H1 (cell line): ENCODE results near the gene EPB41L2. TPM values are rescaled to one million over a fixed set of nuclear protein-coding genes. Genes with fewer than 3 reads are reported as not detected.

Experiments
- CTCF ChIA-PET: fragments of 300-600 bp; sonication (Branson Sonifier 250); formaldehyde crosslinking; loops from one replicate; lab custom pipeline; 2021; ENCODE audit not compliant: partially characterized antibody; lab: Charles Lee
- POLR2A ChIA-PET: fragments of 300-600 bp; sonication (Branson Sonifier 250); formaldehyde crosslinking; loops from one replicate; lab custom pipeline; 2021; ENCODE audit warnings: inconsistent platforms; ENCODE audit not compliant: partially characterized antibody; lab: Charles Lee
- DNase-seq, 2 experiments: peaks; one replicate each; pipeline versions ENCODE4 v3.0.0 to v3.0.0-alpha.2; 2010 to 2022; ENCODE audit warnings: low spot score in 2 of 2, low read depth in 1 of 2, mixed read lengths in 1 of 2
- FAIRE-seq: peaks from 2 replicates; lab custom pipeline; 2011; peaks lifted over from hg19 to GRCh38; lab: Jason Lieb, UNC
- H2AFZ ChIP-seq: 2 replicates; pipeline ENCODE4 v1.8.1; 2012; ENCODE audit warnings: low read length, inconsistent platforms
- H2AK5ac ChIP-seq: 2 replicates; pipeline ENCODE4 v1.6.1; 2013; ENCODE audit warnings: low read depth, low read length
- H2BK120ac ChIP-seq: replicated peaks from 2 replicates; pipeline ENCODE3; 2013; ENCODE audit warnings: low read depth, low read length, inconsistent platforms
- H2BK12ac ChIP-seq: 2 replicates; pipeline ENCODE4 v1.6.1; 2013; ENCODE audit warnings: low read depth, low read length
- H2BK15ac ChIP-seq: 2 replicates; pipeline ENCODE4 v1.6.1; 2013; ENCODE audit warnings: low read length
- H2BK20ac ChIP-seq: 2 replicates; pipeline ENCODE4 v1.6.1; 2013; ENCODE audit warnings: low read length
- H2BK5ac ChIP-seq: 2 replicates; pipeline ENCODE4 v1.6.1; 2013; ENCODE audit warnings: low read depth, low read length
- H3K14ac ChIP-seq: 2 replicates; pipeline ENCODE4 v1.6.1; 2013; ENCODE audit warnings: inconsistent platforms; ENCODE audit not compliant: insufficient read length
- H3K18ac ChIP-seq: 2 replicates; pipeline ENCODE4 v1.6.1; 2013; ENCODE audit warnings: low read length; ENCODE audit errors: extremely low read depth
- H3K23ac ChIP-seq: 2 replicates; pipeline ENCODE4 v1.6.1; 2013; ENCODE audit warnings: inconsistent platforms; ENCODE audit not compliant: insufficient read length
- H3K23me2 ChIP-seq: 2 replicates; pipeline ENCODE4 v1.6.1; 2013; ENCODE audit warnings: low read depth, low read length
- H3K27ac ChIP-seq: 2 replicates; pipeline ENCODE4 v1.6.1; 2011; ENCODE audit warnings: low read depth, low read length, inconsistent platforms
- H3K27me3 ChIP-seq, 4 experiments: replicated peaks in 1 of 4; 1 replicate in 1 of 4; 2 replicates in 3 of 4; pipeline versions ENCODE4 v1.6.1 to v1.8.1; 2011 to 2013; ENCODE audit warnings: low read length in 3 of 4, mild to moderate bottlenecking in 3 of 4, inconsistent platforms in 2 of 4, mixed read lengths in 2 of 4, moderate library complexity in 1 of 4; ENCODE audit not compliant: control insufficient read depth in 3 of 4, insufficient read depth in 3 of 4; ENCODE audit errors: extremely low read depth in 1 of 4
- H3K36me3 ChIP-seq, 4 experiments: 2 replicates each; pipeline versions ENCODE4 v1.6.1 to v1.8.1; 2011 to 2013; ENCODE audit warnings: mild to moderate bottlenecking in 4 of 4, low read length in 3 of 4, moderate library complexity in 2 of 4, control low read depth in 1 of 4, inconsistent platforms in 1 of 4; ENCODE audit not compliant: insufficient read depth in 4 of 4, control insufficient read depth in 2 of 4
- H3K4ac ChIP-seq: replicated peaks from 2 replicates; pipeline ENCODE3; 2013; ENCODE audit warnings: low read length, low read depth, mixed read lengths, inconsistent platforms; ENCODE audit not compliant: insufficient read length
- H3K4me1 ChIP-seq, 4 experiments: replicated peaks in 1 of 4; 1 replicate in 1 of 4; 2 replicates in 3 of 4; pipeline versions ENCODE4 v1.6.1 to v1.8.1; 2011 to 2013; ENCODE audit warnings: low read length in 3 of 4, inconsistent platforms in 2 of 4, mixed read lengths in 1 of 4; ENCODE audit not compliant: insufficient read depth in 4 of 4, control insufficient read depth in 3 of 4
- H3K4me2 ChIP-seq, 2 experiments: 2 replicates each; pipeline versions ENCODE4 v1.6.1 to v1.8.1; 2011 to 2013; ENCODE audit warnings: low read depth in 2 of 2, low read length in 2 of 2, control low read depth in 1 of 2, inconsistent platforms in 1 of 2, mild to moderate bottlenecking in 1 of 2; ENCODE audit not compliant: insufficient read depth in 1 of 2
- H3K4me3 ChIP-seq, 4 experiments: fragments of 200-600, 300-600 bp in 1 of 4; sonication (generic), shearing (Covaris generic), sonication (Bioruptor Twin) in 1 of 4; 2 replicates each; pipeline versions ENCODE4 v1.5.1 to v1.8.1; 2011 to 2016; ENCODE audit warnings: low read length in 4 of 4, low read depth in 3 of 4, control low read depth in 2 of 4, inconsistent platforms in 2 of 4, mild to moderate bottlenecking in 2 of 4, mixed read lengths in 1 of 4, moderate library complexity in 1 of 4; ENCODE audit not compliant: insufficient read depth in 2 of 4; ENCODE audit errors: extremely low read depth in 1 of 4
- H3K56ac ChIP-seq: replicated peaks from 2 replicates; pipeline ENCODE3; 2013; ENCODE audit warnings: low read depth, mild to moderate bottlenecking, mixed read lengths, low read length, inconsistent platforms; ENCODE audit not compliant: insufficient read length
- H3K79me1 ChIP-seq: 2 replicates; pipeline ENCODE4 v1.6.1; 2013; ENCODE audit warnings: low read depth, low read length, control low read depth
- H3K79me2 ChIP-seq, 2 experiments: 2 replicates each; pipeline versions ENCODE4 v1.6.1 to v1.8.1; 2012 to 2013; ENCODE audit warnings: low read length in 2 of 2, mild to moderate bottlenecking in 2 of 2, inconsistent platforms in 1 of 2; ENCODE audit not compliant: insufficient read depth in 2 of 2, control insufficient read depth in 1 of 2
- H3K9ac ChIP-seq, 4 experiments: replicated peaks in 1 of 4; 1 replicate in 1 of 4; 2 replicates in 3 of 4; pipeline versions ENCODE4 v1.6.1 to v1.8.1; 2011 to 2013; ENCODE audit warnings: low read depth in 3 of 4, low read length in 3 of 4, control low read depth in 2 of 4, mild to moderate bottlenecking in 2 of 4, moderate library complexity in 2 of 4, inconsistent platforms in 1 of 4; ENCODE audit errors: extremely low read depth in 1 of 4
- H3K9me3 ChIP-seq, 2 experiments: 2 replicates each; pipeline versions ENCODE4 v1.6.1 to v1.8.1; 2012 to 2013; ENCODE audit warnings: mild to moderate bottlenecking in 2 of 2, moderate library complexity in 2 of 2, control low read depth in 1 of 2, inconsistent platforms in 1 of 2, low read depth in 1 of 2, low read length in 1 of 2, mixed read lengths in 1 of 2; ENCODE audit not compliant: insufficient read depth in 2 of 2
- H4K20me1 ChIP-seq, 2 experiments: replicated peaks in 1 of 2; 2 replicates each; pipeline versions ENCODE3 to v1.8.1; 2011 to 2013; ENCODE audit warnings: inconsistent platforms in 2 of 2, low read length in 2 of 2, mild to moderate bottlenecking in 1 of 2; ENCODE audit not compliant: insufficient read depth in 2 of 2, control insufficient read depth in 1 of 2
- H4K5ac ChIP-seq: 2 replicates; pipeline ENCODE4 v1.6.1; 2013; ENCODE audit warnings: low read length, low read depth, mixed read lengths, inconsistent platforms; ENCODE audit not compliant: insufficient read length
- H4K8ac ChIP-seq: 2 replicates; pipeline ENCODE4 v1.8.0; 2013; ENCODE audit warnings: mild to moderate bottlenecking, moderate library complexity, low read length, inconsistent platforms; ENCODE audit not compliant: insufficient read depth; ENCODE audit errors: extremely low read depth
- H4K91ac ChIP-seq: replicated peaks from 2 replicates; pipeline ENCODE3; 2013; ENCODE audit warnings: low read length, mixed read lengths, inconsistent platforms; ENCODE audit not compliant: insufficient read length
- ATF3 ChIP-seq: IDR thresholded peaks from 2 replicates; pipeline ENCODE4 v1.6.1; 2011; ENCODE audit warnings: low read depth, mild to moderate bottlenecking, low read length; ENCODE audit not compliant: insufficient read depth
- CEBPB ChIP-seq: IDR thresholded peaks from 2 replicates; pipeline ENCODE4 v1.6.1; 2012; ENCODE audit warnings: low read depth, low read length
- CREB1 ChIP-seq: IDR thresholded peaks from 2 replicates; pipeline ENCODE4 v1.6.1; 2012; ENCODE audit warnings: inconsistent platforms
- EP300 ChIP-seq, 2 experiments: IDR thresholded peaks; 1 replicate in 1 of 2; 2 replicates in 1 of 2; pipeline ENCODE4 v1.6.1; 2011 to 2012; ENCODE audit warnings: low read depth in 2 of 2, low read length in 2 of 2, mild to moderate bottlenecking in 2 of 2, borderline replicate concordance in 1 of 2, inconsistent platforms in 1 of 2, moderate library complexity in 1 of 2
- GABPA ChIP-seq: IDR thresholded peaks from 2 replicates; pipeline ENCODE4 v1.6.1; 2011; ENCODE audit warnings: mild to moderate bottlenecking, low read length, moderate library complexity, borderline replicate concordance; ENCODE audit not compliant: insufficient read depth
- PHF8 ChIP-seq: fragments of 200-600 bp; sonication (generic); conservative IDR thresholded peaks from 2 replicates; pipeline ENCODE4 v1.7.1; 2012; ENCODE audit warnings: low read depth, mild to moderate bottlenecking, inconsistent platforms, low read length, moderate library complexity
- RBBP5 ChIP-seq: IDR thresholded peaks from 2 replicates; pipeline ENCODE4 v1.7.1; 2012; ENCODE audit warnings: low read depth, mild to moderate bottlenecking, inconsistent platforms, low read length, moderate library complexity, borderline replicate concordance
- SIN3A ChIP-seq, 2 experiments: IDR thresholded peaks in 1 of 2; conservative IDR thresholded peaks in 1 of 2; 2 replicates each; pipeline ENCODE4 v1.6.1; 2011 to 2012; ENCODE audit warnings: low read length in 2 of 2, improper control_type of control experiment in 1 of 2, low read depth in 1 of 2, mild to moderate bottlenecking in 1 of 2
- SP4 ChIP-seq: IDR thresholded peaks from 2 replicates; pipeline ENCODE4 v1.6.1; 2012; ENCODE audit warnings: low read length, inconsistent platforms
- TAF7 ChIP-seq: optimal IDR thresholded peaks from 2 replicates; pipeline ENCODE3; 2011; ENCODE audit warnings: low read depth, mild to moderate bottlenecking, inconsistent platforms, low read length, moderate library complexity, borderline replicate concordance
- USF2 ChIP-seq: IDR thresholded peaks from 2 replicates; pipeline ENCODE4 v1.6.1; 2011; ENCODE audit warnings: low read length, improper control_type of control experiment
- ZNF274 ChIP-seq: IDR thresholded peaks from 2 replicates; pipeline ENCODE4 v1.7.0; 2012; ENCODE audit warnings: low read length, borderline replicate concordance; ENCODE audit errors: extremely low read depth
- WGBS, 2 experiments: shearing (Covaris generic) in 1 of 2; methylation state at CpG; one replicate each; pipeline versions ENCODE4 v1.1.6 to v1.1.7; 2013 to 2015; ENCODE audit warnings: low lambda C conversion rate in 2 of 2, mixed read lengths in 2 of 2, inconsistent platforms in 1 of 2, low coverage in 1 of 2, missing lambda C conversion rate in 1 of 2; ENCODE audit not compliant: insufficient replicate concordance in 2 of 2, insufficient coverage in 1 of 2, insufficient read length in 1 of 2; ENCODE audit errors: extremely low coverage in 1 of 2, missing lambda C conversion rate in 1 of 2; 5-methylcytosine and 5-hydroxymethylcytosine counted together
- polyA plus RNA-seq, 7 experiments: library from polyadenylated mRNA; depleted of rRNA in 3 of 7; stranded (reverse) in 5 of 7; unstranded in 2 of 7; fragments of >200 nt in 5 of 7; fragments of 200-250 nt in 2 of 7; gene quantifications; 1 replicate in 5 of 7; 2 replicates in 1 of 7; 4 replicates in 1 of 7; pipeline versions ENCODE4 v1.2.1 to v1.2.3, GENCODE V29; 2011 to 2013; ENCODE audit warnings: missing spikeins in 2 of 7, mixed read lengths in 2 of 7
- total RNA-seq: library from RNA; stranded (reverse); fragmentation: NEBNext Ultra II Directional; extraction: Animal tissue kit (Norgen Biotek cat#: 25700); gene quantifications from 2 replicates; pipeline ENCODE4 v1.2.1, GENCODE V29; 2021

EPB41L2 gene
- total and polyA plus RNA-seq, 2 of the 8 experiments (the other 6 are each of a cell fraction or from before 2014, with no cell fraction given), result 22.5 to 123 TPM

- POLR2A ChIA-PET, result no interaction called here
- Histone ChIP-seq H3K4me2 (no peak overlapping the region; a peak in 1 of 4 replicates), H4K20me1 (no peaks in the 10 kb centered on the region), H2AFZ (no peak overlapping the region), H3K4me1 (peaks cover 2 to 20% (median 7%) of the 10 kb centered on the region in 4 experiments; a peak in 5 of 7 replicates), H4K8ac (no peak overlapping the region), H3K36me3 (peaks cover 0 to 4% (median 0%) of the 10 kb centered on the region in 4 experiments; a peak in 2 of 8 replicates), H4K5ac (no peak overlapping the region), H3K23me2 (peaks cover 5% of the 10 kb centered on the region), H3K23ac (no peak overlapping the region), H3K4ac (no peak overlapping the region), H3K27ac (no peak overlapping the region), H3K27me3 (no peaks in the 10 kb centered on the region), H3K18ac (no peak overlapping the region), H4K91ac (no peak overlapping the region), H2BK5ac (no peak overlapping the region), H3K9ac (no peak overlapping the region), H2BK15ac (no peak overlapping the region), H2AK5ac (no peak overlapping the region), H3K56ac (no peak overlapping the region), H3K4me3 (no peak overlapping the region), H2BK20ac (no peak overlapping the region), H3K79me1 (peaks cover 3% of the 10 kb centered on the region; the same call in 1 of the 2 replicates), H3K9me3 (peaks cover 5 to 6% of the 10 kb centered on the region in 2 experiments; a peak in 2 of 4 replicates), H2BK12ac (no peak overlapping the region), H3K79me2 (peaks cover 0 to 68% of the 10 kb centered on the region in 2 experiments; a peak in 3 of 4 replicates), H2BK120ac (no peak overlapping the region), H3K14ac (no peak overlapping the region)
- CTCF ChIA-PET, result interaction anchor here (1.5 to 1.7 kb wide), 2 partner anchors 26 to 175 kb away, joined by 3 to 5 read pairs; no protein-coding TSS in a partner anchor
- DNase-seq (no peak), FAIRE-seq (no peak)
- 77% methylated on average over 3 of the region's 3 CpGs; no CpG with 5 or more reads in 1 of the 2 experiments for WGBS, 2 experiments
- TF ChIP-seq TAF7, result no peak
- TF ChIP-seq CREB1, result no peak
- TF ChIP-seq CEBPB, result no peak
- TF ChIP-seq PHF8, result no peak
- TF ChIP-seq ZNF274, result no peak
- TF ChIP-seq USF2, result no peak
- no peak for TF ChIP-seq EP300 (IDR thresholded peaks at IDR 0.05; ENCODE audit: borderline replicate concordance in 1 of 2, low read depth in 2 of 2, low read length in 2 of 2)
- TF ChIP-seq SIN3A (conservative IDR thresholded peaks at IDR 0.05 in 1 of 2, IDR thresholded peaks at IDR 0.05 in 1 of 2; ENCODE audit: low read depth in 1 of 2, low read length in 2 of 2), result no peak
- TF ChIP-seq RBBP5, result no peak
- TF ChIP-seq ATF3, result no peak
- no peak for TF ChIP-seq SP4
- TF ChIP-seq GABPA, result no peak
Observed at GRCh38 chr6:131060311-131060710, 2.7 kb downstream of the EPB41L2 start.
